ENCODE results near the gene CPOX.
"Not testable (repeated sequence)": the region's sequence is repeated elsewhere in the genome, so short reads cannot be mapped to it uniquely, and the experiment has no call there.

The CPOX gene

DNA sequence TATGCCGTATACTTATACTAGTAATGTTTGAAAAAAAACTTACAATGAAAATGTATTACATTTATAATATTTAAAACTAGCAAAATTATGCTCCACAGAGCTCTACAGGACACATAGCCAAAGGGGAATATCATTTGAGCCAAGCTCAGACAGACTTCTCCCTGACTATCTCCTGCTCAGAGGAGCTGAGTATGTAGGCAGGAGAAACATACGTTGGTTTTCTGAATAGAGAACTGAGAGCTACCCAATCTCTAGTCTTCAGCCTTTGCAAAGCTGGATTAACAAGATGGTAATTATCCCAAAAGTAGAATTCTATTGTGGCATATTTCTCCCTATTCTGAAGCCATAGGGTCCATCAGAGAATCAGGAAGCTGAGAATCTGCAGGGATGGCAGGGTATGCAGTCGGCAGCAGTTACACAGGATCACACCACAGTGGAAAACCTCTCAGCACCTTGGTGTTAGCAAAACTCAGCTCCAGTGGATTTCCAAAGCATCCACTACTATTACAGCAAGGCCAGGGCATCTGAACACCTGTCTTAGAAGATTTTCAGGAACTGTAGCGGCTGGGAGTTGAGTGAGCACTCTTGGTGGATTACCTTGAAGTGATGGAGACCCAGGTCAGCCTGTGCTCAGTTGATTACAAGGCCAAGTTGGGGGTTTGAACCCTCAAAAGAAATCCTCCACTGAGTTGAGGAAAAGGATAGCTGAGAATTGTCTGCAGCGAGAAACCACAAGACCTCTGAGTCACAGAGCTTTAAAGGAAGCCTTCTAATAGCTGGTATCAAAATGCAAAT is 31.5 kb downstream of the CPOX start:
- TF ChIP-seq, protein P1, sequence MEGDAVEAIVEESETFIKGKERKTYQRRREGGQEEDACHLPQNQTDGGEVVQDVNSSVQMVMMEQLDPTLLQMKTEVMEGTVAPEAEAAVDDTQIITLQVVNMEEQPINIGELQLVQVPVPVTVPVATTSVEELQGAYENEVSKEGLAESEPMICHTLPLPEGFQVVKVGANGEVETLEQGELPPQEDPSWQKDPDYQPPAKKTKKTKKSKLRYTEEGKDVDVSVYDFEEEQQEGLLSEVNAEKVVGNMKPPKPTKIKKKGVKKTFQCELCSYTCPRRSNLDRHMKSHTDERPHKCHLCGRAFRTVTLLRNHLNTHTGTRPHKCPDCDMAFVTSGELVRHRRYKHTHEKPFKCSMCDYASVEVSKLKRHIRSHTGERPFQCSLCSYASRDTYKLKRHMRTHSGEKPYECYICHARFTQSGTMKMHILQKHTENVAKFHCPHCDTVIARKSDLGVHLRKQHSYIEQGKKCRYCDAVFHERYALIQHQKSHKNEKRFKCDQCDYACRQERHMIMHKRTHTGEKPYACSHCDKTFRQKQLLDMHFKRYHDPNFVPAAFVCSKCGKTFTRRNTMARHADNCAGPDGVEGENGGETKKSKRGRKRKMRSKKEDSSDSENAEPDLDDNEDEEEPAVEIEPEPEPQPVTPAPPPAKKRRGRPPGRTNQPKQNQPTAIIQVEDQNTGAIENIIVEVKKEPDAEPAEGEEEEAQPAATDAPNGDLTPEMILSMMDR (IDR thresholded peaks at IDR 0.05; ENCODE audit: low read depth, low read length) = no peak
- no peak overlapping the region for H3K4me3 ChIP-seq (ENCODE audit: low read depth, low read length)

DNA sequence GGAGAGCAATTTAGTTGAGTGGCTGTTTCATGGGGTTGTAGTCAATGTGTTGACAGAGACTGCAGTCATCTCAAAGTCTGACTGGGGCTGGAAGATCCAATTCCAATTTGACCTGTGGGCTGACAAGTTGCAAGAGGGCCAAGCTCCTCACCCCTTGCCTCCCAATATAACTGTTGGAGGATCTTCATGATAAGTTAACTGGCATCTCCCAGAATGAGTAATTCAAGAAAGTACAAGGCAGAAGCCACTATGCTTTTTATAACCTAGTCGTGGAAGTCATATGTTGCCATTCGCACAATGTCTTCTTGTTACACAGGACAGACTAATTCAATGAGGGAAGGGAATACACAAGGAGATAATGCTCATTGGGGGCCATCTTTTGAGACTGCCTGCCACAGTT is 32.5 kb downstream of the CPOX start:
- TF ChIP-seq, protein P1 (IDR thresholded peaks at IDR 0.05; ENCODE audit: low read depth, low read length) = no peak
- no peak overlapping the region for H3K4me3 ChIP-seq (ENCODE audit: low read depth, low read length)

DNA sequence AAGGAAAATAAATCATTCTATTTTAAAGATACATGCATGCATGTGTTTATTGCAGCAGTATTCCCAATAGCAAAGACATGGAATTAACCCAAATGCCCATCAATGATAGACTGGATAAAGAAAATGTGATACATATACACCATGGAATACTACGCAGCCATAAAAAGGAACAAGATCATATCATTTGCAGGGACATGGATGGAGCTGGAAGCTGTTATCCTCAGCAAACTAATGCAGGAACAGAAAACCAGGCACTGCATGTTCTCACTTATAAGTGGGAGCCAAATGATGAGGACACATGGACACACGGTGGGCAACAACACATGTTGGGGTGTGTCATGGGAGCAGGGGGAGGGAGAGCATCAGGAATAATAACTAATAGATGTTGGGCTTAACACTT is 33.6 kb downstream of the CPOX start:
- H3K4me3 ChIP-seq (ENCODE audit: low read depth, low read length) = not testable (repeated sequence)

DNA sequence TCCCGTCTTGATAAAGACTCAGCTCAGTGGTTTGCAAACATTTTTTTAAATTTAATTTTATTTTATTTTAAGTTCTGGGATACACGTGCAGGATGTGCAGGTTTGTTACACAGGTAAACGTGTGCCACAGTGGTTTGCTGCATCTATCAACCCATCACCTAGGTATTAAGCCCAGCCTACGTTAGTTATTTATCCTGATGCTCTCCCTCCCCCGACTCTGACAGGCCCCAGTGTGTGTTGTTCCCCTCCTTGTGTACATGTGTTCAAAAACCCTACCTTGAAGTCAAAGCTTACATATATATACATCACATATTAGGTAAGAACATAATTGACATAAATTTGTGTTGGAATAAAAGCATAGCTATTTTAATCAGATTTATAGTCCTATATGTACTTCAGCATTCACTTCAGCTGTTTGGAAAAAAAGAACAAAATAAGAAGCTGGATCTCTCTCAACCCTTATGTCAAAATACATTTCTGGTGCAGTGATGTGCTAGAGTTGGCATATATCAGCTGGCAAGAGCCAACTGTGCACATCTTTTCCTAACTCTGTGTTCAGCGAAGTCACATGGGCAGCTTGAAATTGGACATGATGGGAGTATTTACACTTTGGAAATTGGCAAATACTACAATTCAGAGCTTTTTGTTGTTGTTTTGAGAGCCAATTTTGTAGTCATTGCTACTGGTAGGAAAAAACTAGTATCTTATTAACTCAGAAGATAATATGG is 35.1 kb downstream of the CPOX start:
- H3K4me3 ChIP-seq (ENCODE audit: low read depth, low read length) = no peak overlapping the region
- TF ChIP-seq, protein P1 (IDR thresholded peaks at IDR 0.05; ENCODE audit: low read depth, low read length) = no peak

DNA sequence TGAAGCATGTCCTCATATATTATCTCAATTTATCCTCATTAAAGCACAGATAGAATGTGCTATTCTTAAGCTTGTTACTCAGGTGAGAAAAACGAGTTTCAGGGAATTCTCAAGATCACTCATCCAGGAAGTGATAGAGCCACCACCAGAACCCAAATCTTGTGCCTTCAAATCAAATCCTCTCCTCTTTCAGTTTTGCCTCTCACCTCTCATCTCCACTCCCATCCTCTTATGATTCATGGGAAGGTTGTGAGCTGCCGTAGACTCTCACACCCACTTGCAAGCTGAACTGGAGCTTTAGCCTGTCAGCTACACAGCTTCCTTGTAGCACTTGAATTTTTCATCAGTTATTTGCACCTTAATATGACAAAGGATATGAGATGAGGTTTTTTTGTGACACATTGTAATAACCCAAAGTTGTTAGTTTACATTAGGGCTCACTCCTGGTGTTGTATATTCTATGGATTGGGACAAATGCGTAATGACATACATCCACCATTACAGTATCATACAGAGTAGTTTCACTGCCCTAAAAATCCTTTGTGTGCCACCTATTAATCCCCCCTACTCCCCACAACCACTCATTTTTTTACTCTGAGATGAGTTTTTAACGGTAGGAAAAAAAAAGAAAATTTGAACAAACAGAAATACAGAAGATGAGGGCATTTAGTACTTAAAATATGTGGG is 35.9 kb downstream of the CPOX start:
- no peak overlapping the region for H3K4me3 ChIP-seq (ENCODE audit: low read depth, low read length)
- TF ChIP-seq, protein P1 (IDR thresholded peaks at IDR 0.05; ENCODE audit: low read depth, low read length) = no peak

DNA sequence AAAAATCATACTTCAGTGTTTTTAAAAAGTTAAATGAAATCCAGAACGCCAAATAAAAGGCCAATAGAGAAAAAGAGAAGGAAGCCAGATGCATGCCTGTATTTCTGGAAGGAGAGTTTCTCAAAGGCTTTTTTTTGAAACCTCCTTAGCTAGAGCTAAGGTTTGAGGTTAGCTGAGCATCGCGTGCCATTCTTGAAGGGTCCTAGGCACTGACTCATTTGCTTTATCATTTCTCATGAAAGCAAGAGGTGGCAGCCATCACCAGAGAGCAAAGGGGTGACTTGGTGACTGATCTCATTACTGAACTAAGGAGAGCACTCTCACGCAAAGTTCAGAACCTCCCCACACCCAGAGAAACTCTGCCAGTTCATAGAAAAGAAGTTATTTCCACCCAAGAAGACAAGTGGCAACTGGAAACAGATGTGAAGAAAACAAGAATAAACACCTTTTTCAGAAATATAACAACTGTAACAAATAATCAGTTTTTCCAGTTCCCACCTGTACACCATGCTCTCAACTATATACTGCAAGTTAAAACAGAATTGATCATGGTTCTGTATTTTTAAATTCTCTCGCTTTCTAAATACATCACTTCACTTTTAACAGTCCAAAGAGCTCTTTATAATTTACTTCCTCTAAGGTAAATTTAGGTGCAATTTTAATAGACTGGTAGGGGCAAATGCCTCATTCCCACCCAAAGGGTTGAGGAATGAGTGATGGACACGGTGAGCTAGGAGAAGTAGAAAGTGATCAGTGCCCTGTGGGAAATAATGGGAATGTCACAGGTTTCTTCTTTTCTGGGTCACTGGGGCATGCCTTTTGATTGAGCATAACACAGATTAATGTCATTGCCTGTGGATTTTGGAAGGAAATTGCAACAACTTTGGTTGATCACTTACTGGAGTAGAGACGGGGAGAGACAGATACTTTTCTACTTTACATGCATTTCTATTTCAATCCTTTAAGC is 37.0 kb downstream of the CPOX start:
- TF ChIP-seq, protein P1 (IDR thresholded peaks at IDR 0.05; ENCODE audit: low read depth, low read length) = no peak
- no peak overlapping the region for H3K4me3 ChIP-seq (ENCODE audit: low read depth, low read length)

DNA sequence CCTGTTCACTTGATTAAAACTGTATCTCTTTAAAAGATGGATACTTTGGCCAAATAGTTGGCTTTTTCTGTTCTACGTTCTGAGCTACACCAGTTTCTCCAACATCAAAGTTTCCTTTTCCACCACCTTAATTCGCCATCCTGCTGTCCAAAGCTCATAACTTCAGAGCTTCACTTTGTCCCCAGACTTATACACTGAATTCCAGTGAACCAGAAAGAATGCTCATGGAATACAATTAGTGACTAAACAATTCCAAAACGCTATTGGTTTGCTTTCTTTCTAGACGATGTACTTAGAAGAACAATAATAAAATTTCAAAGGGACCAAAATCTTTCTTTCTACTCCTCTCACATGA is 38.4 kb downstream of the CPOX start:
- TF ChIP-seq, protein P1 (IDR thresholded peaks at IDR 0.05; ENCODE audit: low read depth, low read length) = no peak
- no peak overlapping the region for H3K4me3 ChIP-seq (ENCODE audit: low read depth, low read length)
